Sigmoid colon (tissue), 4 donors: ENCODE measurements around the gene FN3K.

Experiments used
- EP300 ChIP-seq, 4 donors: sonication (generic); formaldehyde crosslinking; IDR thresholded peaks; one replicate each; pipeline ENCODE4 v1.6.1; 2017; ENCODE audit warnings: antibody characterized with exemption in 4 of 4
- POLR2A ChIP-seq, 2 donors: fragments of 450-650 bp; IDR thresholded peaks; one replicate each; pipeline ENCODE4 v1.6.1; 2016; ENCODE audit warnings: antibody characterized with exemption in 2 of 2, mild to moderate bottlenecking in 2 of 2, moderate library complexity in 2 of 2
- POLR2AphosphoS5 ChIP-seq, 4 donors: sonication (generic); formaldehyde crosslinking; IDR thresholded peaks; one replicate each; pipeline ENCODE4 v1.6.1; 2017; ENCODE audit warnings: antibody characterized with exemption in 4 of 4
- TF ChIP-seq, protein P1 (sequence below), 4 experiments: fragments of 450-650 bp in 3 of 4; fragments of 200-600 bp in 1 of 4; IDR thresholded peaks; one replicate each; pipeline ENCODE4 v1.5.1; 2016 to 2019; ENCODE audit warnings: antibody characterized with exemption in 4 of 4, mild to moderate bottlenecking in 3 of 4, moderate library complexity in 2 of 4

DNA sequence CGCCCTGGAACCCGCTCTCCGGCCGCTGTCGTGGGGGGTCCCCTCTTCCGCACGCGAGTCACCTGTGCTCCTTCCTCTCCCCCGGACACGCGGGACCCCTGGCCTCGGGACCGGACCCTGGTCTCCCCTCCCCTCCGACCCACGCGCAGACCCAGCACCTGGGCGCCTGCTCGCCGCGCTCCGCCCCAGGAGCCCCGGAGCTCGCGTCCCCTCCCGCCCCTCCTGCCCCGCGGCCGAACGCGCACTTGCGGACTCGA is 37.7 kb upstream of the FN3K start:
- TF ChIP-seq, protein P1, sequence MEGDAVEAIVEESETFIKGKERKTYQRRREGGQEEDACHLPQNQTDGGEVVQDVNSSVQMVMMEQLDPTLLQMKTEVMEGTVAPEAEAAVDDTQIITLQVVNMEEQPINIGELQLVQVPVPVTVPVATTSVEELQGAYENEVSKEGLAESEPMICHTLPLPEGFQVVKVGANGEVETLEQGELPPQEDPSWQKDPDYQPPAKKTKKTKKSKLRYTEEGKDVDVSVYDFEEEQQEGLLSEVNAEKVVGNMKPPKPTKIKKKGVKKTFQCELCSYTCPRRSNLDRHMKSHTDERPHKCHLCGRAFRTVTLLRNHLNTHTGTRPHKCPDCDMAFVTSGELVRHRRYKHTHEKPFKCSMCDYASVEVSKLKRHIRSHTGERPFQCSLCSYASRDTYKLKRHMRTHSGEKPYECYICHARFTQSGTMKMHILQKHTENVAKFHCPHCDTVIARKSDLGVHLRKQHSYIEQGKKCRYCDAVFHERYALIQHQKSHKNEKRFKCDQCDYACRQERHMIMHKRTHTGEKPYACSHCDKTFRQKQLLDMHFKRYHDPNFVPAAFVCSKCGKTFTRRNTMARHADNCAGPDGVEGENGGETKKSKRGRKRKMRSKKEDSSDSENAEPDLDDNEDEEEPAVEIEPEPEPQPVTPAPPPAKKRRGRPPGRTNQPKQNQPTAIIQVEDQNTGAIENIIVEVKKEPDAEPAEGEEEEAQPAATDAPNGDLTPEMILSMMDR (IDR thresholded peaks at IDR 0.05) = no peak
- TF ChIP-seq POLR2A (IDR thresholded peaks at IDR 0.05) = no peak
- TF ChIP-seq EP300 (IDR thresholded peaks at IDR 0.05) = no peak
- no peak for TF ChIP-seq POLR2AphosphoS5 (IDR thresholded peaks at IDR 0.05)
